Lower leg skin (tissue), 3 donors: Measurements from ENCODE around the gene FOXD4L6.
"Not testable (repeated sequence)": the region's sequence is repeated elsewhere in the genome, so short reads cannot be mapped to it uniquely, and the experiment has no call there.

Experiments
- CTCF ChIP-seq, 3 donors: fragments of 450-650 bp; IDR thresholded peaks; one replicate each; pipeline ENCODE4 v1.5.1; 2016; ENCODE audit warnings: antibody characterized with exemption in 3 of 3, mild to moderate bottlenecking in 3 of 3, moderate library complexity in 2 of 3
- POLR2A ChIP-seq, 2 donors: fragments of 450-650 bp; IDR thresholded peaks; one replicate each; pipeline ENCODE4 v1.6.1; 2016 to 2017; ENCODE audit warnings: antibody characterized with exemption in 2 of 2, mild to moderate bottlenecking in 1 of 2, moderate library complexity in 1 of 2

DNA sequence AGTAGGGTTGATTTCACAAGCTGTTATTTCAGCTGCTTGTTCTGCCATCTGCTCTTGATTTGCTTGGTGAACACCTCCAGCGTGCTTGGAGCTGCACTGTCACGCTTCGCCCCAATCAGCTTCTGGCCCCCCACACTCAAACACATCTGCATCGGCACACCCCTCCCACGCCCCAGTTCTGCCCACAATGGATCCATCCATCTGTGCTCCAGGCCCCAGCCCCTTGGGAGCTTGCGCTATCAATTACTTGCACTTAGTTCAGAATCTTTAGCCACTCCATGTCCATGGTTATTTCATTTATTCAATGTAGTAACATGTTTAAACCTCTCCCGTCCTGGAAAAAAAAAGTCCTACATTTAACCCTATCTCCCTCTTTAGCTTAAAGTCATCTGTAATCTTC, 28.0 kb downstream of the FOXD4L6 start:
- not testable (repeated sequence) for TF ChIP-seq CTCF, POLR2A (IDR thresholded peaks at IDR 0.05)
